Activated effector memory CD4-positive, alpha-beta T cell treated with Interleukin-2 at 50 U/mL for 16 hours (primary cell): ENCODE measurements around the gene TRABD2B.

Source experiments
- DNase-seq: peaks from one replicate; pipeline ENCODE4 v3.0.0-alpha.2; 2020

Gene TRABD2B

GRCh38 chr1:47745715-47746609, 251.2 kb downstream of the TRABD2B start:
- DNase-seq = no peak

GRCh38 chr1:47742890-47743760, 254.1 kb downstream of the TRABD2B start:
- no peak for DNase-seq

GRCh38 chr1:47738560-47739182, 258.5 kb downstream of the TRABD2B start:
- no peak for DNase-seq

- no peak for DNase-seq
Observed at GRCh38 chr1:47732489-47732888, 264.7 kb downstream of the TRABD2B start.

GRCh38 chr1:47731730-47732129, 265.5 kb downstream of the TRABD2B start:
- DNase-seq = no peak

- DNase-seq = no peak
Observed at GRCh38 chr1:47729685-47730084, 267.5 kb downstream of the TRABD2B start.

GRCh38 chr1:47727697-47728085, 269.5 kb downstream of the TRABD2B start:
- no peak for DNase-seq

- DNase-seq = no peak
Observed at GRCh38 chr1:47727051-47727696, 270.0 kb downstream of the TRABD2B start.

- peak; percentile 37 for DNase-seq
Observed at GRCh38 chr1:47725992-47726855, 271.0 kb downstream of the TRABD2B start.

- no peak for DNase-seq
Observed at GRCh38 chr1:47725511-47725991, 271.6 kb downstream of the TRABD2B start.

GRCh38 chr1:47725000-47725473, 272.1 kb downstream of the TRABD2B start:
- no peak for DNase-seq

GRCh38 chr1:47724432-47724999, 272.7 kb downstream of the TRABD2B start:
- DNase-seq = no peak

GRCh38 chr1:47722909-47723580, 274.1 kb downstream of the TRABD2B start:
- no peak for DNase-seq

GRCh38 chr1:47722101-47722500, 275.1 kb downstream of the TRABD2B start:
- DNase-seq = no peak

- no peak for DNase-seq
Observed at GRCh38 chr1:47720111-47720510, 277.1 kb downstream of the TRABD2B start.

GRCh38 chr1:47717341-47717740, 279.8 kb downstream of the TRABD2B start:
- no peak for DNase-seq

GRCh38 chr1:47713975-47714767, 283.0 kb downstream of the TRABD2B start:
- DNase-seq = no peak

GRCh38 chr1:47713333-47713953, 283.7 kb downstream of the TRABD2B start:
- no peak for DNase-seq
